ENCODE results near the gene P2RY2.
A peak's percentile ranks its signal among the peaks of the same experiment; 100 is the strongest.

Gene P2RY2

GRCh38 chr11:73218106-73218829, at the start of gene P2RY2:
Gene P2RY2, plus strand, starts transcription at chr11:73218281. Its CDS starts 15,879 bp downstream, at chr11:73234160.
- peak within 1 kb of the TSS; percentile 81 for H3K4me3 ChIP-seq (ENCODE audit: low read depth, low read length)
- H3K36me3 ChIP-seq (ENCODE audit: control insufficient read depth, insufficient read depth, low read length), result no peaks in the 10 kb centered on the region
- H3K27me3 ChIP-seq (ENCODE audit: control insufficient read depth, insufficient read depth, low read length), result peaks cover 45% of the 10 kb centered on the region
- H3K4me1 ChIP-seq (ENCODE audit: control insufficient read depth, insufficient read depth, low read length), result no peaks in the 10 kb centered on the region
- H3K9ac ChIP-seq (ENCODE audit: low read depth, low read length), result no peak within 1 kb of the TSS
- H3K9me3 ChIP-seq (ENCODE audit: control insufficient read depth, insufficient read depth, low read length), result no peaks in the 10 kb centered on the region
- H3K27ac ChIP-seq (ENCODE audit: low read depth, low read length), result no peak within 1 kb of the TSS

GRCh38 chr11:73168925-73169579, 49.0 kb upstream of the P2RY2 start:
- Histone ChIP-seq H3K9ac (ENCODE audit: low read depth, low read length) (no peak overlapping the region), H3K36me3 (ENCODE audit: control insufficient read depth, insufficient read depth, low read length) (no peaks in the 10 kb centered on the region), H3K27ac (ENCODE audit: low read depth, low read length) (no peak overlapping the region), H3K4me1 (ENCODE audit: control insufficient read depth, insufficient read depth, low read length) (peaks cover 2% of the 10 kb centered on the region; the same call in 1 of the 2 replicates), H3K4me3 (ENCODE audit: low read depth, low read length) (no peak overlapping the region), H3K9me3 (ENCODE audit: control insufficient read depth, insufficient read depth, low read length) (no peaks in the 10 kb centered on the region), H3K27me3 (ENCODE audit: control insufficient read depth, insufficient read depth, low read length) (no peaks in the 10 kb centered on the region)

GRCh38 chr11:73170140-73170539, 47.9 kb upstream of the P2RY2 start:
- Histone ChIP-seq H3K27ac (ENCODE audit: low read depth, low read length) (no peak overlapping the region), H3K4me1 (ENCODE audit: control insufficient read depth, insufficient read depth, low read length) (peaks cover 2% of the 10 kb centered on the region; the same call in 1 of the 2 replicates), H3K9me3 (ENCODE audit: control insufficient read depth, insufficient read depth, low read length) (no peaks in the 10 kb centered on the region), H3K4me3 (ENCODE audit: low read depth, low read length) (no peak overlapping the region), H3K27me3 (ENCODE audit: control insufficient read depth, insufficient read depth, low read length) (no peaks in the 10 kb centered on the region), H3K9ac (ENCODE audit: low read depth, low read length) (no peak overlapping the region), H3K36me3 (ENCODE audit: control insufficient read depth, insufficient read depth, low read length) (no peaks in the 10 kb centered on the region)

GRCh38 chr11:73171436-73172161, 46.5 kb upstream of the P2RY2 start:
- Histone ChIP-seq H3K27ac (ENCODE audit: low read depth, low read length) (no peak overlapping the region), H3K36me3 (ENCODE audit: control insufficient read depth, insufficient read depth, low read length) (no peaks in the 10 kb centered on the region), H3K9me3 (ENCODE audit: control insufficient read depth, insufficient read depth, low read length) (no peaks in the 10 kb centered on the region), H3K4me1 (ENCODE audit: control insufficient read depth, insufficient read depth, low read length) (peaks cover 2% of the 10 kb centered on the region; the same call in 1 of the 2 replicates), H3K4me3 (ENCODE audit: low read depth, low read length) (no peak overlapping the region), H3K27me3 (ENCODE audit: control insufficient read depth, insufficient read depth, low read length) (no peaks in the 10 kb centered on the region), H3K9ac (ENCODE audit: low read depth, low read length) (no peak overlapping the region)

- H3K36me3 ChIP-seq (ENCODE audit: control insufficient read depth, insufficient read depth, low read length), result no peaks in the 10 kb centered on the region
- peaks cover 2% of the 10 kb centered on the region; the same call in 1 of the 2 replicates for H3K4me1 ChIP-seq (ENCODE audit: control insufficient read depth, insufficient read depth, low read length)
- no peak overlapping the region for H3K9ac ChIP-seq (ENCODE audit: low read depth, low read length)
- no peaks in the 10 kb centered on the region for H3K27me3 ChIP-seq (ENCODE audit: control insufficient read depth, insufficient read depth, low read length)
- H3K9me3 ChIP-seq (ENCODE audit: control insufficient read depth, insufficient read depth, low read length), result no peaks in the 10 kb centered on the region
- H3K27ac ChIP-seq (ENCODE audit: low read depth, low read length), result no peak overlapping the region
- no peak overlapping the region for H3K4me3 ChIP-seq (ENCODE audit: low read depth, low read length)
Observed at GRCh38 chr11:73172992-73173656, 45.0 kb upstream of the P2RY2 start.

- peaks cover 2% of the 10 kb centered on the region; the same call in 1 of the 2 replicates for H3K4me1 ChIP-seq (ENCODE audit: control insufficient read depth, insufficient read depth, low read length)
- no peak overlapping the region for H3K9ac ChIP-seq (ENCODE audit: low read depth, low read length)
- no peaks in the 10 kb centered on the region for H3K27me3 ChIP-seq (ENCODE audit: control insufficient read depth, insufficient read depth, low read length)
- H3K36me3 ChIP-seq (ENCODE audit: control insufficient read depth, insufficient read depth, low read length), result no peaks in the 10 kb centered on the region
- H3K27ac ChIP-seq (ENCODE audit: low read depth, low read length), result no peak overlapping the region
- no peak overlapping the region for H3K4me3 ChIP-seq (ENCODE audit: low read depth, low read length)
- H3K9me3 ChIP-seq (ENCODE audit: control insufficient read depth, insufficient read depth, low read length), result no peaks in the 10 kb centered on the region
Observed at GRCh38 chr11:73173755-73174494, 44.2 kb upstream of the P2RY2 start.

- no peaks in the 10 kb centered on the region; the same call in 1 of the 2 replicates for H3K4me1 ChIP-seq (ENCODE audit: control insufficient read depth, insufficient read depth, low read length)
- H3K27me3 ChIP-seq (ENCODE audit: control insufficient read depth, insufficient read depth, low read length), result no peaks in the 10 kb centered on the region
- H3K4me3 ChIP-seq (ENCODE audit: low read depth, low read length), result no peak overlapping the region
- H3K9ac ChIP-seq (ENCODE audit: low read depth, low read length), result no peak overlapping the region
- no peak overlapping the region for H3K27ac ChIP-seq (ENCODE audit: low read depth, low read length)
- no peaks in the 10 kb centered on the region for H3K36me3 ChIP-seq (ENCODE audit: control insufficient read depth, insufficient read depth, low read length)
- H3K9me3 ChIP-seq (ENCODE audit: control insufficient read depth, insufficient read depth, low read length), result no peaks in the 10 kb centered on the region
Observed at GRCh38 chr11:73174495-73174791, 43.6 kb upstream of the P2RY2 start.

GRCh38 chr11:73175551-73176144, 42.4 kb upstream of the P2RY2 start:
- H3K9me3 ChIP-seq (ENCODE audit: control insufficient read depth, insufficient read depth, low read length), result no peaks in the 10 kb centered on the region
- H3K4me3 ChIP-seq (ENCODE audit: low read depth, low read length), result no peak overlapping the region
- no peaks in the 10 kb centered on the region for H3K27me3 ChIP-seq (ENCODE audit: control insufficient read depth, insufficient read depth, low read length)
- no peak overlapping the region for H3K27ac ChIP-seq (ENCODE audit: low read depth, low read length)
- H3K4me1 ChIP-seq (ENCODE audit: control insufficient read depth, insufficient read depth, low read length), result no peaks in the 10 kb centered on the region
- no peaks in the 10 kb centered on the region for H3K36me3 ChIP-seq (ENCODE audit: control insufficient read depth, insufficient read depth, low read length)
- H3K9ac ChIP-seq (ENCODE audit: low read depth, low read length), result no peak overlapping the region

GRCh38 chr11:73176145-73176873, 41.8 kb upstream of the P2RY2 start:
- H3K27ac ChIP-seq (ENCODE audit: low read depth, low read length), result no peak overlapping the region
- H3K27me3 ChIP-seq (ENCODE audit: control insufficient read depth, insufficient read depth, low read length), result no peaks in the 10 kb centered on the region
- H3K9ac ChIP-seq (ENCODE audit: low read depth, low read length), result no peak overlapping the region
- no peaks in the 10 kb centered on the region for H3K9me3 ChIP-seq (ENCODE audit: control insufficient read depth, insufficient read depth, low read length)
- no peaks in the 10 kb centered on the region for H3K4me1 ChIP-seq (ENCODE audit: control insufficient read depth, insufficient read depth, low read length)
- no peak overlapping the region for H3K4me3 ChIP-seq (ENCODE audit: low read depth, low read length)
- no peaks in the 10 kb centered on the region for H3K36me3 ChIP-seq (ENCODE audit: control insufficient read depth, insufficient read depth, low read length)

GRCh38 chr11:73176874-73177155, 41.3 kb upstream of the P2RY2 start:
- H3K9me3 ChIP-seq (ENCODE audit: control insufficient read depth, insufficient read depth, low read length), result no peaks in the 10 kb centered on the region
- no peaks in the 10 kb centered on the region for H3K4me1 ChIP-seq (ENCODE audit: control insufficient read depth, insufficient read depth, low read length)
- no peaks in the 10 kb centered on the region for H3K27me3 ChIP-seq (ENCODE audit: control insufficient read depth, insufficient read depth, low read length)
- H3K27ac ChIP-seq (ENCODE audit: low read depth, low read length), result no peak overlapping the region
- no peak overlapping the region for H3K4me3 ChIP-seq (ENCODE audit: low read depth, low read length)
- no peak overlapping the region for H3K9ac ChIP-seq (ENCODE audit: low read depth, low read length)
- H3K36me3 ChIP-seq (ENCODE audit: control insufficient read depth, insufficient read depth, low read length), result no peaks in the 10 kb centered on the region

All from HUES48 (cell line).